ENCODE data around the gene POR.
A peak's percentile ranks its signal among the peaks of the same experiment; 100 is the strongest.

The POR gene

GRCh38 chr7:75916259-75916658, 1.3 kb downstream of the POR start:
- no peaks in the 10 kb centered on the region for H3K9me3 ChIP-seq (ENCODE audit: control insufficient read depth, low read length)
- H3K4me1 ChIP-seq (ENCODE audit: control insufficient read depth, insufficient read depth, low read length), result peaks cover 12% of the 10 kb centered on the region
- no peak overlapping the region for H3K27ac ChIP-seq (ENCODE audit: insufficient read depth, low read depth, low read length, poor library complexity, severe bottlenecking)
- H3K27me3 ChIP-seq (ENCODE audit: control insufficient read depth, insufficient read depth, low read length, poor library complexity, severe bottlenecking), result no peaks in the 10 kb centered on the region
- H3K4me3 ChIP-seq (ENCODE audit: insufficient read depth, low read depth, low read length), result peak overlapping the region; percentile 94
- WGBS, 2 experiments, result 73% methylated on average over 5 of the region's 5 CpGs
- no peaks in the 10 kb centered on the region for H3K36me3 ChIP-seq (ENCODE audit: control insufficient read depth, insufficient read depth, low read length)

- no peaks in the 10 kb centered on the region for H3K9me3 ChIP-seq (ENCODE audit: control insufficient read depth, low read length)
- WGBS, 2 experiments, result 92 to 95% methylated on average over 11 of the region's 11 CpGs
- no peak overlapping the region for H3K27ac ChIP-seq (ENCODE audit: insufficient read depth, low read depth, low read length, poor library complexity, severe bottlenecking)
- no peaks in the 10 kb centered on the region for H3K27me3 ChIP-seq (ENCODE audit: control insufficient read depth, insufficient read depth, low read length, poor library complexity, severe bottlenecking)
- peaks cover 12% of the 10 kb centered on the region for H3K4me1 ChIP-seq (ENCODE audit: control insufficient read depth, insufficient read depth, low read length)
- no peak overlapping the region for H3K4me3 ChIP-seq (ENCODE audit: insufficient read depth, low read depth, low read length)
- no peaks in the 10 kb centered on the region for H3K36me3 ChIP-seq (ENCODE audit: control insufficient read depth, insufficient read depth, low read length)
These were observed 2.0 kb downstream of the POR start for GRCh38 chr7:75916685-75917634.

- Histone ChIP-seq H3K9me3 (ENCODE audit: control insufficient read depth, low read length) (no peaks in the 10 kb centered on the region), H3K4me1 (ENCODE audit: control insufficient read depth, insufficient read depth, low read length) (peaks cover 12% of the 10 kb centered on the region), H3K4me3 (ENCODE audit: insufficient read depth, low read depth, low read length) (no peak overlapping the region), H3K27me3 (ENCODE audit: control insufficient read depth, insufficient read depth, low read length, poor library complexity, severe bottlenecking) (no peaks in the 10 kb centered on the region), H3K27ac (ENCODE audit: insufficient read depth, low read depth, low read length, poor library complexity, severe bottlenecking) (no peak overlapping the region), H3K36me3 (ENCODE audit: control insufficient read depth, insufficient read depth, low read length) (no peaks in the 10 kb centered on the region)
- WGBS, 2 experiments, result 92 to 94% methylated on average over 19 of the region's 19 CpGs
These were observed 5.6 kb downstream of the POR start for GRCh38 chr7:75920431-75921161.

- WGBS, 2 experiments, result 89 to 92% methylated on average over 14 of the region's 14 CpGs
- Histone ChIP-seq H3K4me1 (ENCODE audit: control insufficient read depth, insufficient read depth, low read length) (peaks cover 4% of the 10 kb centered on the region), H3K27ac (ENCODE audit: insufficient read depth, low read depth, low read length, poor library complexity, severe bottlenecking) (no peak overlapping the region), H3K4me3 (ENCODE audit: insufficient read depth, low read depth, low read length) (no peak overlapping the region), H3K9me3 (ENCODE audit: control insufficient read depth, low read length) (no peaks in the 10 kb centered on the region), H3K27me3 (ENCODE audit: control insufficient read depth, insufficient read depth, low read length, poor library complexity, severe bottlenecking) (no peaks in the 10 kb centered on the region), H3K36me3 (ENCODE audit: control insufficient read depth, insufficient read depth, low read length) (no peaks in the 10 kb centered on the region)
These were observed 6.5 kb downstream of the POR start for GRCh38 chr7:75921479-75921878.

- Histone ChIP-seq H3K4me1 (ENCODE audit: control insufficient read depth, insufficient read depth, low read length) (peaks cover 4% of the 10 kb centered on the region), H3K27me3 (ENCODE audit: control insufficient read depth, insufficient read depth, low read length, poor library complexity, severe bottlenecking) (no peaks in the 10 kb centered on the region), H3K4me3 (ENCODE audit: insufficient read depth, low read depth, low read length) (no peak overlapping the region), H3K36me3 (ENCODE audit: control insufficient read depth, insufficient read depth, low read length) (no peaks in the 10 kb centered on the region), H3K27ac (ENCODE audit: insufficient read depth, low read depth, low read length, poor library complexity, severe bottlenecking) (no peak overlapping the region), H3K9me3 (ENCODE audit: control insufficient read depth, low read length) (no peaks in the 10 kb centered on the region)
- WGBS, 2 experiments, result 94 to 95% methylated on average over 9 of the region's 9 CpGs
These were observed 8.1 kb downstream of the POR start for GRCh38 chr7:75922966-75923603.

GRCh38 chr7:75924256-75924655, 9.3 kb downstream of the POR start:
- H3K4me3 ChIP-seq (ENCODE audit: insufficient read depth, low read depth, low read length), result no peak overlapping the region
- no peaks in the 10 kb centered on the region for H3K27me3 ChIP-seq (ENCODE audit: control insufficient read depth, insufficient read depth, low read length, poor library complexity, severe bottlenecking)
- WGBS, 2 experiments, result 94 to 97% methylated on average over 2 of the region's 2 CpGs
- H3K9me3 ChIP-seq (ENCODE audit: control insufficient read depth, low read length), result no peaks in the 10 kb centered on the region
- H3K27ac ChIP-seq (ENCODE audit: insufficient read depth, low read depth, low read length, poor library complexity, severe bottlenecking), result no peak overlapping the region
- H3K4me1 ChIP-seq (ENCODE audit: control insufficient read depth, insufficient read depth, low read length), result no peaks in the 10 kb centered on the region
- H3K36me3 ChIP-seq (ENCODE audit: control insufficient read depth, insufficient read depth, low read length), result no peaks in the 10 kb centered on the region

- WGBS, 2 experiments, result 88 to 96% methylated on average over 2 of the region's 2 CpGs
- Histone ChIP-seq H3K4me1 (ENCODE audit: control insufficient read depth, insufficient read depth, low read length) (no peaks in the 10 kb centered on the region), H3K27me3 (ENCODE audit: control insufficient read depth, insufficient read depth, low read length, poor library complexity, severe bottlenecking) (no peaks in the 10 kb centered on the region), H3K36me3 (ENCODE audit: control insufficient read depth, insufficient read depth, low read length) (no peaks in the 10 kb centered on the region), H3K9me3 (ENCODE audit: control insufficient read depth, low read length) (no peaks in the 10 kb centered on the region), H3K4me3 (ENCODE audit: insufficient read depth, low read depth, low read length) (no peak overlapping the region), H3K27ac (ENCODE audit: insufficient read depth, low read depth, low read length, poor library complexity, severe bottlenecking) (no peak overlapping the region)
These were observed 9.9 kb downstream of the POR start for GRCh38 chr7:75924889-75925288.

GRCh38 chr7:75925717-75926435, 10.9 kb downstream of the POR start:
- Histone ChIP-seq H3K27me3 (ENCODE audit: control insufficient read depth, insufficient read depth, low read length, poor library complexity, severe bottlenecking) (no peaks in the 10 kb centered on the region), H3K9me3 (ENCODE audit: control insufficient read depth, low read length) (no peaks in the 10 kb centered on the region), H3K4me3 (ENCODE audit: insufficient read depth, low read depth, low read length) (no peak overlapping the region), H3K27ac (ENCODE audit: insufficient read depth, low read depth, low read length, poor library complexity, severe bottlenecking) (no peak overlapping the region), H3K4me1 (ENCODE audit: control insufficient read depth, insufficient read depth, low read length) (no peaks in the 10 kb centered on the region), H3K36me3 (ENCODE audit: control insufficient read depth, insufficient read depth, low read length) (no peaks in the 10 kb centered on the region)
- 91 to 94% methylated on average over 10 of the region's 10 CpGs for WGBS, 2 experiments

- Histone ChIP-seq H3K27ac (ENCODE audit: insufficient read depth, low read depth, low read length, poor library complexity, severe bottlenecking) (no peak overlapping the region), H3K9me3 (ENCODE audit: control insufficient read depth, low read length) (no peaks in the 10 kb centered on the region), H3K27me3 (ENCODE audit: control insufficient read depth, insufficient read depth, low read length, poor library complexity, severe bottlenecking) (no peaks in the 10 kb centered on the region), H3K4me1 (ENCODE audit: control insufficient read depth, insufficient read depth, low read length) (no peaks in the 10 kb centered on the region), H3K36me3 (ENCODE audit: control insufficient read depth, insufficient read depth, low read length) (no peaks in the 10 kb centered on the region), H3K4me3 (ENCODE audit: insufficient read depth, low read depth, low read length) (no peak overlapping the region)
- 95 to 96% methylated on average over 4 of the region's 4 CpGs for WGBS, 2 experiments
These were observed 13.6 kb downstream of the POR start for GRCh38 chr7:75928568-75928914.
